SK-N-SH treated with all-trans-retinoic acid at 6 μM for 48 hours (cell line): Measurements from ENCODE around the gene TMC3.

Source experiments
- ATAC-seq: fragments of 200-7000 bp; cut with Tn5 transposase; 3 replicates; pipeline ENCODE4 v1.9.1; 2020; ENCODE audit warnings: mild to moderate bottlenecking, moderate library complexity
- ARNTL ChIP-seq: fragments of 450-650 bp; formaldehyde crosslinking; IDR thresholded peaks from 2 replicates; pipeline ENCODE4 v1.5.0; 2020; ENCODE audit warnings: low read depth, mild to moderate bottlenecking, moderate library complexity, borderline replicate concordance
- BACH2 ChIP-seq: fragments of 250-450 bp; sonication (Bioruptor Pico); IDR thresholded peaks from 2 replicates; pipeline ENCODE4 v1.9.0; 2021; ENCODE audit warnings: mild to moderate bottlenecking, borderline replicate concordance
- CREB5 ChIP-seq: fragments of 250-450 bp; sonication (Bioruptor Pico); IDR thresholded peaks from 2 replicates; pipeline ENCODE4 v1.5.1; 2020; ENCODE audit warnings: low read depth, mild to moderate bottlenecking, moderate library complexity
- CSDC2 ChIP-seq: fragments of 250-450 bp; sonication (Bioruptor Pico); IDR thresholded peaks from 2 replicates; pipeline ENCODE4 v1.5.0; 2020; ENCODE audit warnings: mild to moderate bottlenecking, moderate library complexity
- CSRNP3 ChIP-seq: fragments of 250-450 bp; sonication (Bioruptor Pico); IDR thresholded peaks from 2 replicates; pipeline ENCODE4 v1.5.1; 2021; ENCODE audit warnings: mild to moderate bottlenecking, moderate library complexity
- ESRRG ChIP-seq: fragments of 250-450 bp; sonication (Bioruptor Pico); IDR thresholded peaks from 2 replicates; pipeline ENCODE4 v1.6.1; 2021; ENCODE audit warnings: mild to moderate bottlenecking
- GLIS3 ChIP-seq: fragments of 250-450 bp; sonication (Bioruptor Pico); IDR thresholded peaks from 2 replicates; pipeline ENCODE4 v1.5.0; 2020; ENCODE audit warnings: mild to moderate bottlenecking, moderate library complexity
- ISL1 ChIP-seq: fragments of 250-450 bp; sonication (Bioruptor Pico); IDR thresholded peaks from 2 replicates; pipeline ENCODE4 v2.1.2; 2022; ENCODE audit warnings: mild to moderate bottlenecking, moderate library complexity
- OSR1 ChIP-seq: fragments of 250-450 bp; sonication (Bioruptor Pico); IDR thresholded peaks from 2 replicates; pipeline ENCODE4 v1.8.0; 2022; ENCODE audit warnings: moderate library complexity, mild to moderate bottlenecking, inconsistent platforms
- PATZ1 ChIP-seq: fragments of 250-450 bp; sonication (Bioruptor Pico); IDR thresholded peaks from 2 replicates; pipeline ENCODE4 v1.8.0; 2020; ENCODE audit warnings: mild to moderate bottlenecking, moderate library complexity, borderline replicate concordance
- RARB ChIP-seq: fragments of 250-450 bp; sonication (Bioruptor Pico); IDR thresholded peaks from 2 replicates; pipeline ENCODE4 v1.8.0; 2021; ENCODE audit warnings: mild to moderate bottlenecking, moderate library complexity
- SNAI2 ChIP-seq: fragments of 250-450 bp; sonication (Bioruptor Pico); IDR thresholded peaks from 2 replicates; pipeline ENCODE4 v1.5.0; 2020; ENCODE audit warnings: mild to moderate bottlenecking, moderate library complexity
- TCF4 ChIP-seq: fragments of 250-450 bp; sonication (Bioruptor Pico); IDR thresholded peaks from 2 replicates; pipeline ENCODE4 v1.8.0; 2021; ENCODE audit warnings: mild to moderate bottlenecking, moderate library complexity, borderline replicate concordance
- TOX ChIP-seq: fragments of 250-450 bp; sonication (Bioruptor Pico); IDR thresholded peaks from 2 replicates; pipeline ENCODE4 v1.8.0; 2021; ENCODE audit warnings: mild to moderate bottlenecking, moderate library complexity, borderline replicate concordance
- TSHZ2 ChIP-seq: fragments of 250-450 bp; sonication (Bioruptor Pico); IDR thresholded peaks from 2 replicates; pipeline ENCODE4 v1.5.0; 2020; ENCODE audit warnings: mild to moderate bottlenecking, moderate library complexity
- ZC3H10 ChIP-seq: fragments of 250-450 bp; sonication (Bioruptor Pico); IDR thresholded peaks from 2 replicates; pipeline ENCODE4 v1.5.1; 2021; ENCODE audit warnings: mild to moderate bottlenecking, moderate library complexity
- ZFP3 ChIP-seq: fragments of 250-450 bp; sonication (Bioruptor Pico); IDR thresholded peaks from 2 replicates; pipeline ENCODE4 v1.5.0; 2020; ENCODE audit warnings: mild to moderate bottlenecking, moderate library complexity
- ZFP30 ChIP-seq: fragments of 450-650 bp; formaldehyde crosslinking; IDR thresholded peaks from 2 replicates; pipeline ENCODE4 v1.5.0; 2022; ENCODE audit warnings: mild to moderate bottlenecking, moderate library complexity
- ZNF565 ChIP-seq: fragments of 450-650 bp; formaldehyde crosslinking; conservative IDR thresholded peaks from 2 replicates; pipeline ENCODE4 v1.5.0; 2020; ENCODE audit warnings: low read depth, mild to moderate bottlenecking, moderate library complexity
- ZNF70 ChIP-seq: fragments of 450-650 bp; formaldehyde crosslinking; IDR thresholded peaks from 2 replicates; pipeline ENCODE4 v1.5.0; 2020; ENCODE audit warnings: mild to moderate bottlenecking, moderate library complexity
- ZNF8 ChIP-seq: fragments of 450-650 bp; formaldehyde crosslinking; IDR thresholded peaks from 2 replicates; pipeline ENCODE4 v1.5.0; 2020; ENCODE audit warnings: mild to moderate bottlenecking, moderate library complexity

Gene TMC3

GRCh38 chr15:81373775-81374395 lies at the start of gene TMC3:
Gene TMC3 (minus strand): TSS chr15:81374213. CDS start chr15:81374077, 136 bp downstream.
- TF ChIP-seq RARB (CRISPR knock-in tag) = no peak
- no peak for TF ChIP-seq CREB5 (CRISPR knock-in tag)
- no peak for TF ChIP-seq ZNF70 (CRISPR knock-in tag)
- no peak for TF ChIP-seq OSR1 (CRISPR knock-in tag)
- TF ChIP-seq CSDC2 (CRISPR knock-in tag) = no peak
- no peak for TF ChIP-seq ISL1 (CRISPR knock-in tag)
- TF ChIP-seq ZFP3 = no peak
- no peak for TF ChIP-seq ARNTL
- no peak for TF ChIP-seq CSRNP3
- TF ChIP-seq ZFP30 (CRISPR knock-in tag) = no peak
- TF ChIP-seq BACH2 (CRISPR knock-in tag) = no peak
- no peak for TF ChIP-seq ZNF565 (CRISPR knock-in tag)
- TF ChIP-seq TOX (CRISPR knock-in tag) = no peak
- TF ChIP-seq ZNF8 (CRISPR knock-in tag) = no peak
- no peak for TF ChIP-seq SNAI2
- no peak for TF ChIP-seq ZC3H10 (CRISPR knock-in tag)
- no peak for TF ChIP-seq TSHZ2 (CRISPR knock-in tag)
- TF ChIP-seq ESRRG (CRISPR knock-in tag) = no peak
- TF ChIP-seq GLIS3 (CRISPR knock-in tag) = no peak
- no peak for ATAC-seq

- no peak for TF ChIP-seq ZNF70 (CRISPR knock-in tag)
- TF ChIP-seq TSHZ2 (CRISPR knock-in tag) = no peak
- TF ChIP-seq PATZ1 (CRISPR knock-in tag) = no peak
- TF ChIP-seq ZFP30 (CRISPR knock-in tag) = no peak
- TF ChIP-seq ARNTL = no peak
- TF ChIP-seq CREB5 (CRISPR knock-in tag) = no peak
- TF ChIP-seq ZNF565 (CRISPR knock-in tag) = no peak
- no peak for TF ChIP-seq TCF4 (CRISPR knock-in tag)
- no peak for TF ChIP-seq OSR1 (CRISPR knock-in tag)
- no peak for TF ChIP-seq ZNF8 (CRISPR knock-in tag)
- ATAC-seq = no peak
Observed at GRCh38 chr15:81421461-81421860, 47.4 kb upstream of the TMC3 start.
